H1 (cell line): ENCODE measurements around the gene TAF15. TPM values are rescaled to one million over a fixed set of nuclear protein-coding genes. Genes with fewer than 3 reads are reported as not detected.

Experiments used
- CTCF ChIA-PET: fragments of 300-600 bp; sonication (Branson Sonifier 250); formaldehyde crosslinking; loops from one replicate; lab custom pipeline; 2021; ENCODE audit not compliant: partially characterized antibody; lab: Charles Lee
- POLR2A ChIA-PET: fragments of 300-600 bp; sonication (Branson Sonifier 250); formaldehyde crosslinking; loops from one replicate; lab custom pipeline; 2021; ENCODE audit warnings: inconsistent platforms; ENCODE audit not compliant: partially characterized antibody; lab: Charles Lee
- DNase-seq, 2 experiments: peaks; one replicate each; pipeline versions ENCODE4 v3.0.0 to v3.0.0-alpha.2; 2010 to 2022; ENCODE audit warnings: low spot score in 2 of 2, low read depth in 1 of 2, mixed read lengths in 1 of 2
- FAIRE-seq: peaks from 2 replicates; lab custom pipeline; 2011; peaks lifted over from hg19 to GRCh38; lab: Jason Lieb, UNC
- H2AFZ ChIP-seq: 2 replicates; pipeline ENCODE4 v1.8.1; 2012; ENCODE audit warnings: low read length, inconsistent platforms
- H2AK5ac ChIP-seq: 2 replicates; pipeline ENCODE4 v1.6.1; 2013; ENCODE audit warnings: low read depth, low read length
- H2BK120ac ChIP-seq: replicated peaks from 2 replicates; pipeline ENCODE3; 2013; ENCODE audit warnings: low read depth, low read length, inconsistent platforms
- H2BK12ac ChIP-seq: 2 replicates; pipeline ENCODE4 v1.6.1; 2013; ENCODE audit warnings: low read depth, low read length
- H2BK15ac ChIP-seq: 2 replicates; pipeline ENCODE4 v1.6.1; 2013; ENCODE audit warnings: low read length
- H2BK20ac ChIP-seq: 2 replicates; pipeline ENCODE4 v1.6.1; 2013; ENCODE audit warnings: low read length
- H2BK5ac ChIP-seq: 2 replicates; pipeline ENCODE4 v1.6.1; 2013; ENCODE audit warnings: low read depth, low read length
- H3K14ac ChIP-seq: 2 replicates; pipeline ENCODE4 v1.6.1; 2013; ENCODE audit warnings: inconsistent platforms; ENCODE audit not compliant: insufficient read length
- H3K18ac ChIP-seq: 2 replicates; pipeline ENCODE4 v1.6.1; 2013; ENCODE audit warnings: low read length; ENCODE audit errors: extremely low read depth
- H3K23ac ChIP-seq: 2 replicates; pipeline ENCODE4 v1.6.1; 2013; ENCODE audit warnings: inconsistent platforms; ENCODE audit not compliant: insufficient read length
- H3K23me2 ChIP-seq: 2 replicates; pipeline ENCODE4 v1.6.1; 2013; ENCODE audit warnings: low read depth, low read length
- H3K27ac ChIP-seq: 2 replicates; pipeline ENCODE4 v1.6.1; 2011; ENCODE audit warnings: low read depth, low read length, inconsistent platforms
- H3K27me3 ChIP-seq, 4 experiments: replicated peaks in 1 of 4; 1 replicate in 1 of 4; 2 replicates in 3 of 4; pipeline versions ENCODE4 v1.6.1 to v1.8.1; 2011 to 2013; ENCODE audit warnings: low read length in 3 of 4, mild to moderate bottlenecking in 3 of 4, inconsistent platforms in 2 of 4, mixed read lengths in 2 of 4, moderate library complexity in 1 of 4; ENCODE audit not compliant: control insufficient read depth in 3 of 4, insufficient read depth in 3 of 4; ENCODE audit errors: extremely low read depth in 1 of 4
- H3K36me3 ChIP-seq, 4 experiments: 2 replicates each; pipeline versions ENCODE4 v1.6.1 to v1.8.1; 2011 to 2013; ENCODE audit warnings: mild to moderate bottlenecking in 4 of 4, low read length in 3 of 4, moderate library complexity in 2 of 4, control low read depth in 1 of 4, inconsistent platforms in 1 of 4; ENCODE audit not compliant: insufficient read depth in 4 of 4, control insufficient read depth in 2 of 4
- H3K4ac ChIP-seq: replicated peaks from 2 replicates; pipeline ENCODE3; 2013; ENCODE audit warnings: low read length, low read depth, mixed read lengths, inconsistent platforms; ENCODE audit not compliant: insufficient read length
- H3K4me1 ChIP-seq, 4 experiments: replicated peaks in 1 of 4; 1 replicate in 1 of 4; 2 replicates in 3 of 4; pipeline versions ENCODE4 v1.6.1 to v1.8.1; 2011 to 2013; ENCODE audit warnings: low read length in 3 of 4, inconsistent platforms in 2 of 4, mixed read lengths in 1 of 4; ENCODE audit not compliant: insufficient read depth in 4 of 4, control insufficient read depth in 3 of 4
- H3K4me2 ChIP-seq, 2 experiments: 2 replicates each; pipeline versions ENCODE4 v1.6.1 to v1.8.1; 2011 to 2013; ENCODE audit warnings: low read depth in 2 of 2, low read length in 2 of 2, control low read depth in 1 of 2, inconsistent platforms in 1 of 2, mild to moderate bottlenecking in 1 of 2; ENCODE audit not compliant: insufficient read depth in 1 of 2
- H3K4me3 ChIP-seq, 4 experiments: fragments of 200-600, 300-600 bp in 1 of 4; sonication (generic), shearing (Covaris generic), sonication (Bioruptor Twin) in 1 of 4; 2 replicates each; pipeline versions ENCODE4 v1.5.1 to v1.8.1; 2011 to 2016; ENCODE audit warnings: low read length in 4 of 4, low read depth in 3 of 4, control low read depth in 2 of 4, inconsistent platforms in 2 of 4, mild to moderate bottlenecking in 2 of 4, mixed read lengths in 1 of 4, moderate library complexity in 1 of 4; ENCODE audit not compliant: insufficient read depth in 2 of 4; ENCODE audit errors: extremely low read depth in 1 of 4
- H3K56ac ChIP-seq: replicated peaks from 2 replicates; pipeline ENCODE3; 2013; ENCODE audit warnings: low read depth, mild to moderate bottlenecking, mixed read lengths, low read length, inconsistent platforms; ENCODE audit not compliant: insufficient read length
- H3K79me1 ChIP-seq: 2 replicates; pipeline ENCODE4 v1.6.1; 2013; ENCODE audit warnings: low read depth, low read length, control low read depth
- H3K79me2 ChIP-seq, 2 experiments: 2 replicates each; pipeline versions ENCODE4 v1.6.1 to v1.8.1; 2012 to 2013; ENCODE audit warnings: low read length in 2 of 2, mild to moderate bottlenecking in 2 of 2, inconsistent platforms in 1 of 2; ENCODE audit not compliant: insufficient read depth in 2 of 2, control insufficient read depth in 1 of 2
- H3K9ac ChIP-seq, 4 experiments: replicated peaks in 1 of 4; 1 replicate in 1 of 4; 2 replicates in 3 of 4; pipeline versions ENCODE4 v1.6.1 to v1.8.1; 2011 to 2013; ENCODE audit warnings: low read depth in 3 of 4, low read length in 3 of 4, control low read depth in 2 of 4, mild to moderate bottlenecking in 2 of 4, moderate library complexity in 2 of 4, inconsistent platforms in 1 of 4; ENCODE audit errors: extremely low read depth in 1 of 4
- H3K9me3 ChIP-seq, 2 experiments: 2 replicates each; pipeline versions ENCODE4 v1.6.1 to v1.8.1; 2012 to 2013; ENCODE audit warnings: mild to moderate bottlenecking in 2 of 2, moderate library complexity in 2 of 2, control low read depth in 1 of 2, inconsistent platforms in 1 of 2, low read depth in 1 of 2, low read length in 1 of 2, mixed read lengths in 1 of 2; ENCODE audit not compliant: insufficient read depth in 2 of 2
- H4K20me1 ChIP-seq, 2 experiments: replicated peaks in 1 of 2; 2 replicates each; pipeline versions ENCODE3 to v1.8.1; 2011 to 2013; ENCODE audit warnings: inconsistent platforms in 2 of 2, low read length in 2 of 2, mild to moderate bottlenecking in 1 of 2; ENCODE audit not compliant: insufficient read depth in 2 of 2, control insufficient read depth in 1 of 2
- H4K5ac ChIP-seq: 2 replicates; pipeline ENCODE4 v1.6.1; 2013; ENCODE audit warnings: low read length, low read depth, mixed read lengths, inconsistent platforms; ENCODE audit not compliant: insufficient read length
- H4K8ac ChIP-seq: 2 replicates; pipeline ENCODE4 v1.8.0; 2013; ENCODE audit warnings: mild to moderate bottlenecking, moderate library complexity, low read length, inconsistent platforms; ENCODE audit not compliant: insufficient read depth; ENCODE audit errors: extremely low read depth
- H4K91ac ChIP-seq: replicated peaks from 2 replicates; pipeline ENCODE3; 2013; ENCODE audit warnings: low read length, mixed read lengths, inconsistent platforms; ENCODE audit not compliant: insufficient read length
- ATF2 ChIP-seq: IDR thresholded peaks from 2 replicates; pipeline ENCODE4 v1.6.1; 2012; ENCODE audit warnings: low read length, inconsistent platforms
- BCL11A ChIP-seq, 2 experiments: IDR thresholded peaks; one replicate each; pipeline ENCODE4 v1.6.1; 2011; ENCODE audit warnings: low read depth in 2 of 2, low read length in 2 of 2, mild to moderate bottlenecking in 2 of 2
- CHD1 ChIP-seq: IDR thresholded peaks from 2 replicates; pipeline ENCODE4 v1.6.1; 2012; ENCODE audit warnings: low read depth, low read length, improper control_type of control experiment
- CREB1 ChIP-seq: IDR thresholded peaks from 2 replicates; pipeline ENCODE4 v1.6.1; 2012; ENCODE audit warnings: inconsistent platforms
- GTF2F1 ChIP-seq: IDR thresholded peaks from 2 replicates; pipeline ENCODE4 v1.6.1; 2012; ENCODE audit warnings: low read depth, low read length, improper control_type of control experiment, borderline replicate concordance
- MAFK ChIP-seq: IDR thresholded peaks from 2 replicates; pipeline ENCODE4 v1.6.1; 2012; ENCODE audit warnings: low read depth, mild to moderate bottlenecking, improper control_type of control experiment, low read length
- NANOG ChIP-seq: IDR thresholded peaks from 2 replicates; pipeline ENCODE4 v1.6.1; 2011; ENCODE audit warnings: low read length, low read depth, mild to moderate bottlenecking, inconsistent platforms; ENCODE audit not compliant: insufficient read depth, poor library complexity, severe bottlenecking
- POU5F1 ChIP-seq: IDR thresholded peaks from 2 replicates; pipeline ENCODE4 v1.6.1; 2011; ENCODE audit warnings: low read depth, mild to moderate bottlenecking, low read length, moderate library complexity
- RNF2 ChIP-seq: fragments of 200-900, 300-1000 bp; sonication (generic); IDR thresholded peaks from 2 replicates; pipeline ENCODE4 v1.7.1; 2016; ENCODE audit warnings: borderline replicate concordance, low read depth, mild to moderate bottlenecking, antibody characterized with exemption, low read length; ENCODE audit not compliant: poor library complexity, severe bottlenecking; ENCODE audit errors: missing control alignments
- TBP ChIP-seq: IDR thresholded peaks from 2 replicates; pipeline ENCODE4 v1.6.1; 2011; ENCODE audit warnings: low read depth, low read length, improper control_type of control experiment
- USF2 ChIP-seq: IDR thresholded peaks from 2 replicates; pipeline ENCODE4 v1.6.1; 2011; ENCODE audit warnings: low read length, improper control_type of control experiment
- WGBS, 2 experiments: shearing (Covaris generic) in 1 of 2; methylation state at CpG; one replicate each; pipeline versions ENCODE4 v1.1.6 to v1.1.7; 2013 to 2015; ENCODE audit warnings: low lambda C conversion rate in 2 of 2, mixed read lengths in 2 of 2, inconsistent platforms in 1 of 2, low coverage in 1 of 2, missing lambda C conversion rate in 1 of 2; ENCODE audit not compliant: insufficient replicate concordance in 2 of 2, insufficient coverage in 1 of 2, insufficient read length in 1 of 2; ENCODE audit errors: extremely low coverage in 1 of 2, missing lambda C conversion rate in 1 of 2; 5-methylcytosine and 5-hydroxymethylcytosine counted together
- polyA plus RNA-seq, 7 experiments: library from polyadenylated mRNA; depleted of rRNA in 3 of 7; stranded (reverse) in 5 of 7; unstranded in 2 of 7; fragments of >200 nt in 5 of 7; fragments of 200-250 nt in 2 of 7; gene quantifications; 1 replicate in 5 of 7; 2 replicates in 1 of 7; 4 replicates in 1 of 7; pipeline versions ENCODE4 v1.2.1 to v1.2.3, GENCODE V29; 2011 to 2013; ENCODE audit warnings: missing spikeins in 2 of 7, mixed read lengths in 2 of 7
- total RNA-seq: library from RNA; stranded (reverse); fragmentation: NEBNext Ultra II Directional; extraction: Animal tissue kit (Norgen Biotek cat#: 25700); gene quantifications from 2 replicates; pipeline ENCODE4 v1.2.1, GENCODE V29; 2021

The TAF15 gene
- total and polyA plus RNA-seq, 2 of the 8 experiments (the other 6 are each of a cell fraction or from before 2014, with no cell fraction given): 80.1 to 338 TPM

- POLR2A ChIA-PET: interaction anchor here (0.8 kb wide), 1 partner anchor 27 kb away, joined by 3 read pairs; no protein-coding TSS in a partner anchor
- no peak for FAIRE-seq
- TF ChIP-seq RNF2 (no peak), NANOG (no peak), MAFK (no peak), TBP (no peak), CREB1 (no peak), ATF2 (no peak), CHD1 (no peak), USF2 (no peak), GTF2F1 (no peak), BCL11A (IDR thresholded peaks at IDR 0.05; ENCODE audit: low read depth in 2 of 2, low read length in 2 of 2) (no peak), POU5F1 (no peak)
These were observed 59.5 kb downstream of the TAF15 start, which contains the start of gene HEATR9 for GRCh38 chr17:35868737-35869136. TSS of gene HEATR9 (minus strand) at chr17:35868891. CDS start at chr17:35868742, 149 bp downstream.

More at GRCh38 chr17:35868737-35869136, 59.5 kb downstream of the TAF15 start, which contains the start of gene HEATR9:
- Histone ChIP-seq H3K18ac (no peak within 1 kb of the TSS), H3K56ac (no peak within 1 kb of the TSS), H2AFZ (no peak within 1 kb of the TSS), H3K9me3 (no peaks in the 10 kb centered on the region), H2BK15ac (no peak within 1 kb of the TSS), H3K27ac (no peak within 1 kb of the TSS), H3K23ac (no peak within 1 kb of the TSS), H3K14ac (no peak within 1 kb of the TSS), H2BK12ac (no peak within 1 kb of the TSS), H3K4me2 (no peak within 1 kb of the TSS), H4K91ac (no peak within 1 kb of the TSS), H3K23me2 (no peaks in the 10 kb centered on the region), H4K20me1 (peaks cover 0 to 2% of the 10 kb centered on the region in 2 experiments), H3K27me3 (no peaks in the 10 kb centered on the region), H2BK20ac (peak within 1 kb of the TSS; percentile 73; the same call in 1 of the 2 replicates), H3K4me3 (no peak within 1 kb of the TSS), H3K4me1 (no peaks in the 10 kb centered on the region; a peak in 1 of 7 replicates), H2BK120ac (no peak within 1 kb of the TSS), H4K8ac (no peak within 1 kb of the TSS), H3K4ac (no peak within 1 kb of the TSS), H4K5ac (no peak within 1 kb of the TSS), H3K79me2 (no peaks in the 10 kb centered on the region), H3K36me3 (no peaks in the 10 kb centered on the region), H2BK5ac (no peak within 1 kb of the TSS), H3K9ac (no peak within 1 kb of the TSS), H2AK5ac (no peak within 1 kb of the TSS), H3K79me1 (no peaks in the 10 kb centered on the region)
- 86% methylated on average over 3 of the region's 3 CpGs; no CpG with 5 or more reads in 1 of the 2 experiments for WGBS, 2 experiments
- DNase-seq: no peak
- CTCF ChIA-PET: interaction anchor here (0.5 to 4.6 kb wide), 4 partner anchors 14 to 105 kb away, joined by 3 to 32 read pairs (median 4); no protein-coding TSS in a partner anchor
